Naive thymus-derived CD4-positive, alpha-beta T cell (primary cell): ENCODE measurements around the gene LRRC4C. TPM values are rescaled to one million over a fixed set of nuclear protein-coding genes. Genes with fewer than 3 reads are reported as not detected.

Source experiments
- ATAC-seq: fragments of 150-1000 bp; cut with Tn5 transposase; 2 replicates; pipeline ENCODE4 v1.10.0; 2021; ENCODE audit warnings: mild to moderate bottlenecking, moderate library complexity
- CTCF ChIA-PET: fragments of 350-600 bp; sonication (Branson Sonifier 250); formaldehyde crosslinking; loops from one replicate; lab custom pipeline; 2021; ENCODE audit warnings: antibody characterized with exemption; lab: Charles Lee
- POLR2A ChIA-PET: fragments of 350-600 bp; sonication (Branson Sonifier 250); formaldehyde crosslinking; loops from one replicate; lab custom pipeline; 2021; ENCODE audit warnings: antibody characterized with exemption, inconsistent platforms; lab: Charles Lee
- DNase-seq, 9 donors: peaks; one replicate each; pipeline versions ENCODE4 v3.0.0 to v3.0.0-alpha.2; 2020 to 2022; ENCODE audit warnings: mixed read lengths in 1 of 9
- H3K27ac ChIP-seq: one replicate; pipeline ENCODE4 v1.7.0; 2013; ENCODE audit warnings: mild to moderate bottlenecking, low read depth, low read length, moderate library complexity
- H3K27me3 ChIP-seq, 2 donors: one replicate each; pipeline ENCODE4 v1.7.0; 2013; ENCODE audit warnings: low read length in 2 of 2, mild to moderate bottlenecking in 2 of 2, moderate library complexity in 2 of 2; ENCODE audit not compliant: control insufficient read depth in 2 of 2, insufficient read depth in 2 of 2
- H3K36me3 ChIP-seq, 3 experiments: 1 replicate in 2 of 3; 2 replicates in 1 of 3; pipeline ENCODE4 v1.7.0; 2013; ENCODE audit warnings: low read length in 3 of 3, mild to moderate bottlenecking in 3 of 3, moderate library complexity in 1 of 3; ENCODE audit not compliant: insufficient read depth in 3 of 3, control insufficient read depth in 2 of 3
- H3K4me1 ChIP-seq, 2 donors: one replicate each; pipeline ENCODE4 v1.7.0; 2013; ENCODE audit warnings: low read length in 2 of 2, mild to moderate bottlenecking in 2 of 2, moderate library complexity in 1 of 2; ENCODE audit not compliant: control insufficient read depth in 2 of 2, insufficient read depth in 2 of 2
- H3K4me3 ChIP-seq: 2 replicates; pipeline ENCODE4 v1.7.0; 2013; ENCODE audit warnings: mild to moderate bottlenecking, low read length
- H3K9me3 ChIP-seq, 3 experiments: 1 replicate in 2 of 3; 2 replicates in 1 of 3; pipeline ENCODE4 v1.7.0; 2013; ENCODE audit warnings: low read length in 3 of 3; ENCODE audit not compliant: control insufficient read depth in 2 of 3
- H3K27ac Mint-ChIP-seq, 9 donors: one replicate each; pipeline ENCODE4 v1.8.0; 2020 to 2022; ENCODE audit warnings: mixed read lengths in 9 of 9, mild to moderate bottlenecking in 8 of 9, moderate library complexity in 5 of 9, inconsistent platforms in 2 of 9
- H3K27me3 Mint-ChIP-seq, 5 donors: one replicate each; pipeline ENCODE4 v1.8.0; 2021 to 2022; ENCODE audit warnings: mixed read lengths in 5 of 5, mild to moderate bottlenecking in 1 of 5
- H3K36me3 Mint-ChIP-seq, 5 donors: one replicate each; pipeline ENCODE4 v1.8.0; 2020 to 2022; ENCODE audit warnings: mixed read lengths in 5 of 5, mild to moderate bottlenecking in 3 of 5, inconsistent platforms in 1 of 5
- H3K4me1 Mint-ChIP-seq, 7 donors: one replicate each; pipeline ENCODE4 v1.8.0; 2020 to 2022; ENCODE audit warnings: mixed read lengths in 7 of 7, mild to moderate bottlenecking in 3 of 7, inconsistent platforms in 1 of 7
- H3K4me3 Mint-ChIP-seq, 10 donors: one replicate each; pipeline ENCODE4 v1.8.0; 2020 to 2022; ENCODE audit warnings: mild to moderate bottlenecking in 10 of 10, mixed read lengths in 10 of 10, moderate library complexity in 6 of 10, inconsistent platforms in 2 of 10
- H3K9me3 Mint-ChIP-seq, 11 donors: one replicate each; pipeline ENCODE4 v1.8.0; 2020 to 2022; ENCODE audit warnings: mixed read lengths in 11 of 11, mild to moderate bottlenecking in 4 of 11, inconsistent platforms in 1 of 11, moderate library complexity in 1 of 11
- intact Hi-C, 2 donors: fragments of 100-400 bp; cut with micrococcal nuclease; formaldehyde crosslinking; loops; one replicate each; pipeline ENCODE4 v1.15.1; 2023
- polyA plus RNA-seq, 2 donors: library from polyadenylated mRNA; unstranded; fragments of 300-500 nt; fragmentation: Illumina TruSeq; gene quantifications; one replicate each; pipeline ENCODE4 v1.2.3, GENCODE V29; 2021
- total RNA-seq, 6 experiments: library from RNA in 5 of 6; stranded (reverse) in 5 of 6; gene quantifications; 1 replicate in 5 of 6; 2 replicates in 1 of 6; pipeline ENCODE4 v1.2.3 and lab custom pipeline; 2021 to 2026

Gene LRRC4C
- total and polyA plus RNA-seq, 7 experiments from 2014 or later: not detected

DNA sequence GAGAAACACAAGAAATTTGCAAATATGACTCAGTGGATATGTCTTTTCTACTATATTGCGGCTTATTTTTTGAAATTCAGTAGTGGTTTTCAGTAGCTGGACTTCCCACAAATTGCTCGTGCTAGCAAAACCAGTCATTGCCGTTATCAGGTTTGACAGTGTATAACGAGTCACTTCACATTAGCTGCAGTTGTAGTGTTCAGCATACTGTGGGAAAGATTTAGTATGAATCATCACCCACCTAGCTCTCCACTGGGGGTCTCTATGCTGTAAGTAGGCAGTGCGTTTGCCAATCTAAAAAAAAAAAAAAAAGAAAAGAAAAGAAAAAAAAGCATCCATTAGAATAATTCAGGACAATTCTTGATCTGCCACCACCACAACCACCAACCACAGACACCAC is 1318.9 kb downstream of the LRRC4C start:
- Mint-ChIP-seq H3K36me3 (peaks cover 0 to 4% (median 0%) of the 10 kb centered on the region in 5 donors), H3K27ac (no peak overlapping the region), H3K9me3 (peaks cover 6 to 24% (median 13%) of the 10 kb centered on the region in 11 donors), H3K27me3 (no peaks in the 10 kb centered on the region), H3K4me3 (no peak overlapping the region), H3K4me1 (no peaks in the 10 kb centered on the region)
- ChIA-PET CTCF (no interaction called here), POLR2A (no interaction called here)
- DNase-seq: no peak
- intact Hi-C loops: no loop called here
- no peak for ATAC-seq
- Histone ChIP-seq H3K4me3 (no peak overlapping the region), H3K27ac (no peak overlapping the region), H3K4me1 (no peaks in the 10 kb centered on the region), H3K36me3 (no peaks in the 10 kb centered on the region), H3K27me3 (no peaks in the 10 kb centered on the region), H3K9me3 (peaks cover 0 to 15% (median 0%) of the 10 kb centered on the region in 3 experiments)

DNA sequence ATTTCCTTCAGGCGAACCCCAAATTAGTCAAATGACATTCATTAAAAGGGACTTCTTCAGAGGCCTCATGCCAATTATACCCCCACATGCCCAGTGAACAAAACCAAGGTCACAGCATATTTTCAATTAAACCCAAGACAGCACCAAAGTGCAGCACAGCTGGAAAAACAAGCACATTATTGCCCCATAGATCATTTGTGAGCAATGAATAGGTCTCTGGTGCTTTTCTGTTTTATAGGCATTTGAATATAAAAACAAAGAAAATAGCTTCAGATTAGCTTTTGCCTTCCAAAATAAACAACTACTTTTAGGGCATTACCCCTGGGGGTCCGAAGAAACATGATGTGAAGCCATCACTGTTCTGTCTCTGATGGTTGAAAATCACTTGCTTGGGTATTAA is 1319.9 kb downstream of the LRRC4C start:
- Mint-ChIP-seq H3K27me3 (no peaks in the 10 kb centered on the region), H3K27ac (no peak overlapping the region), H3K4me3 (no peak overlapping the region), H3K36me3 (peaks cover 0 to 4% (median 0%) of the 10 kb centered on the region in 5 donors), H3K4me1 (no peaks in the 10 kb centered on the region), H3K9me3 (peaks cover 6 to 24% (median 13%) of the 10 kb centered on the region in 11 donors)
- intact Hi-C loops: no loop called here
- H3K4me1 ChIP-seq: no peaks in the 10 kb centered on the region
- no peaks in the 10 kb centered on the region for H3K27me3 ChIP-seq
- ChIA-PET POLR2A (no interaction called here), CTCF (no interaction called here)
- no peak overlapping the region for H3K27ac ChIP-seq
- no peak overlapping the region for H3K4me3 ChIP-seq
- H3K36me3 ChIP-seq: no peaks in the 10 kb centered on the region
- no peak for ATAC-seq
- H3K9me3 ChIP-seq: peaks cover 0 to 15% (median 0%) of the 10 kb centered on the region in 3 experiments
- no peak for DNase-seq

DNA sequence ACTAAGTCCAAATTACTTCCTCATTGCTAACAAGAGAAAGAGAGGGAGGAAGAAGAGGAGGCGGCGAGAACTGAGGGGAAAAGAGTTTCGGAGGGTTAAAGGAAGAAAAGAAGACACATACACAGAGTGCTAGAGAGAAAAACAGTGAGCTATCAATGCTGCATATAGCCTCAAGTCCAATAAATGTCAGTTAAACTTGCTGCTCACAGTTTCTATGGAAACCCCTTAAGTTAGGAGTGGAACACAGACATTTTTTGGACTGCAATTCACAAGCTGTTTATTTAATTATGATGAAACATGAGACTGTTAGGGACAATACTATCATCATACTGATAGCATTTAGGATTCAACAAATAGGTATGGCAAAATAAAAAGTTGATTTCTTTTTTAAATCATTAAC is 1320.4 kb downstream of the LRRC4C start:
- intact Hi-C loops: no loop called here
- H3K4me3 Mint-ChIP-seq: no peak overlapping the region
- Histone ChIP-seq H3K27me3 (no peaks in the 10 kb centered on the region), H3K9me3 (peaks cover 0 to 15% (median 0%) of the 10 kb centered on the region in 3 experiments), H3K27ac (no peak overlapping the region), H3K36me3 (no peaks in the 10 kb centered on the region), H3K4me3 (no peak overlapping the region), H3K4me1 (no peaks in the 10 kb centered on the region)
- H3K27ac Mint-ChIP-seq: no peak overlapping the region
- no peak for ATAC-seq
- ChIA-PET POLR2A (no interaction called here), CTCF (no interaction called here)
- DNase-seq: no peak
- H3K27me3 Mint-ChIP-seq: no peaks in the 10 kb centered on the region
- peaks cover 6 to 24% (median 13%) of the 10 kb centered on the region in 11 donors for H3K9me3 Mint-ChIP-seq
- H3K4me1 Mint-ChIP-seq: no peaks in the 10 kb centered on the region
- peaks cover 0 to 4% (median 0%) of the 10 kb centered on the region in 5 donors for H3K36me3 Mint-ChIP-seq

DNA sequence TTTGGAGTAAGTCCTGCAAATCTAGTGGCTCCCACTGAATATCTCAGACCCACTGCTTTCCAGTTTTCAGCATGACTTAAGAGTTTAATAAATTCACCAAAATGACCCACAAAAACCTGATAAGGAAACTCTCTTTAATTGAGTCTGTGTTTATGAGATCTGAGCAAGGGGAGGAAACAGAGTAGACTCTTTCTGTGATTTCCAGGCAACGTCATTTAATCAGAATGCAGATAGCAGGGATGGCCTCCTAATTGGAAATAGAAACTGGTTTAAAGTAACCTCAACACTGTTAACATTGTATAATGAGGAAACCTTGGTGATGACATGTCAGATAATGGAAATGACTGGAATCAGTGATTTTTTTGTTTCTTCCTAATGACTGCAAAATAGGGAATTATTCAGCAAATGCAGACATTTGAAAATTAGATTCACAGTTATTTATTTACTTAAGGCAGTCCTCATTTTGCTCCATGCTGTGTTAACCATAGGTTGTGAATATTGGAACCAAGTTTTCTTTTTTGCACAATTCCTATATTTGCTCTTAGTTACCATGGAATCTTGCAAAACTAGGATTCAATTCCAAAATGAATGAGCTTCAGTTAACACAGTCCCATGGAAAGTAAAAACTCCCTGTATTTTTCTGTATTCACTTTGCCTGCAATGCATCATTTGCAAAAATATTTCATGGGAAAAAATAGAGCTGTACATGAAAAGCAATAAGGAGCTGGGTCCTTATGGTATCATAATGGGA is 1324.5 kb downstream of the LRRC4C start:
- no peak for DNase-seq
- POLR2A ChIA-PET: no interaction called here
- Histone ChIP-seq H3K9me3 (no peaks in the 10 kb centered on the region), H3K4me3 (no peak overlapping the region), H3K4me1 (no peaks in the 10 kb centered on the region), H3K27ac (no peak overlapping the region), H3K27me3 (no peaks in the 10 kb centered on the region), H3K36me3 (no peaks in the 10 kb centered on the region)
- intact Hi-C loops: no loop called here
- Mint-ChIP-seq H3K27ac (no peak overlapping the region), H3K36me3 (no peaks in the 10 kb centered on the region), H3K4me3 (no peak overlapping the region), H3K9me3 (peaks cover 0 to 17% (median 6%) of the 10 kb centered on the region in 11 donors), H3K27me3 (no peaks in the 10 kb centered on the region), H3K4me1 (no peaks in the 10 kb centered on the region)
- CTCF ChIA-PET: no interaction called here
- ATAC-seq: no peak

DNA sequence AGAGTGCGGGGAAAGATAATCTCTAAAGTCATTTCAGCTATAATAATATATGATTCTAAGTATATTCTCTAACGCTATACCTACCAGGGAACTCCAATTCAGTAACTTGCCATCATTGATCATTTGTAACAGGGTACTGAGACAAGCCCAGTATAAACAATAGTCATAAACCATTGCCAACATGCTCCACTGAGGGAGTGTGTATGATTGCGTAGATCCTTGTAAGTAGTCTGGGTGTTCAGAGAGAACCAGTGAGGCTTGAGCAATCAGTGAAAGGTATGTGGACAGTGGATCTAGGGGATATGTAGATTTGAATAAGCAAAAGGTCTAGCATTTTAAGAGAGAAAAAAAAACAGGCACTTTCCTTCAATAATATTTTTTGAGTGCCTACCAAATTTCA is 1326.0 kb downstream of the LRRC4C start:
- no peaks in the 10 kb centered on the region for H3K27me3 ChIP-seq
- H3K27ac ChIP-seq: no peak overlapping the region
- no peaks in the 10 kb centered on the region for H3K4me1 ChIP-seq
- ATAC-seq (no peak), DNase-seq (no peak)
- intact Hi-C loops: no loop called here
- no peaks in the 10 kb centered on the region for H3K36me3 ChIP-seq
- Mint-ChIP-seq H3K4me1 (no peaks in the 10 kb centered on the region), H3K4me3 (no peak overlapping the region), H3K27me3 (no peaks in the 10 kb centered on the region), H3K9me3 (peaks cover 0 to 17% (median 6%) of the 10 kb centered on the region in 11 donors), H3K36me3 (no peaks in the 10 kb centered on the region), H3K27ac (no peak overlapping the region)
- CTCF ChIA-PET: no interaction called here
- no peak overlapping the region for H3K4me3 ChIP-seq
- H3K9me3 ChIP-seq: no peaks in the 10 kb centered on the region
- POLR2A ChIA-PET: no interaction called here

DNA sequence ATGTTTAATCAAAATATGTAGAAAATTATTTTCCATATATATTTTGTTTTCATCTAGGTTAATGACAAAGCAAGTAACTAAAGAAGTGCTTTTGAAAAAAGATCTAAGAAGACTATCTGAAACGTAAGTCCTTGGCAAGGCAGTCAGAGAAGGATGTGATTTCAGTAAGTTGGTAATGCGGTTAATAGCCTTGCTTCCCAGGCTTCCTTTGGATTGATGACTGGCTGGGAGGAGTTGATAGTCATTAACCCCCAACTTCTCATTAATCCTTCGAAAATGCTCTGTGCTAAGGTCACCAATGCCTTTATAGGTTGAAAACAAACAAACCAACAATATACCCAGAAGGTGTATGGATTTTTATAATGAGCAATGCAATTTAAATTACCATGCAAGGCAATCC is 1326.5 kb downstream of the LRRC4C start:
- Histone ChIP-seq H3K4me3 (no peak overlapping the region), H3K9me3 (no peaks in the 10 kb centered on the region), H3K36me3 (no peaks in the 10 kb centered on the region), H3K4me1 (no peaks in the 10 kb centered on the region), H3K27me3 (no peaks in the 10 kb centered on the region), H3K27ac (no peak overlapping the region)
- H3K27ac Mint-ChIP-seq: no peak overlapping the region
- no peaks in the 10 kb centered on the region for H3K27me3 Mint-ChIP-seq
- no peaks in the 10 kb centered on the region for H3K4me1 Mint-ChIP-seq
- no peak overlapping the region for H3K4me3 Mint-ChIP-seq
- H3K36me3 Mint-ChIP-seq: no peaks in the 10 kb centered on the region
- DNase-seq (no peak), ATAC-seq (no peak)
- ChIA-PET POLR2A (no interaction called here), CTCF (no interaction called here)
- intact Hi-C loops: no loop called here
- peaks cover 0 to 17% (median 7%) of the 10 kb centered on the region in 11 donors for H3K9me3 Mint-ChIP-seq

DNA sequence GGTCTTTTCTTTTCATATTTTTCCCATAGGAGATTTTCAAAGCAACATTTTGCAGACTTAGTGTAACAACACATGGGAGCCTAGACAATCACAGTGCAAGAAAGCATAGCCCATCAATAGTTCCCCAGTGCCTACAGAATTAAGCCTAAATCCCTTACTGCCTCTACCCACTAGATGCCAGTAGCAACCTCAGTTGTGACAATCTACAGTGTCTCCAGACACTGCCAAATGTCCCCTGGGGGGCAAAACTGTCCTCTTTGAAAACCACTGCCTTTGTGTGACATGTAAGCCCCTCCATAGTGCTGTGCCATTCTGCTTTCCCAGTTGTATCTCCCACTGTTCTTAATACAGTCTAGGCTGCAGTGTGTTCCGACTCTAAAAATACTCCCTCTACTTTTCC is 1329.0 kb downstream of the LRRC4C start:
- H3K27me3 ChIP-seq: no peaks in the 10 kb centered on the region
- H3K9me3 ChIP-seq: no peaks in the 10 kb centered on the region
- no peaks in the 10 kb centered on the region for H3K36me3 Mint-ChIP-seq
- H3K27me3 Mint-ChIP-seq: no peaks in the 10 kb centered on the region
- no peak overlapping the region for H3K27ac Mint-ChIP-seq
- CTCF ChIA-PET: no interaction called here
- H3K36me3 ChIP-seq: no peaks in the 10 kb centered on the region
- intact Hi-C loops: no loop called here
- peaks cover 0 to 14% (median 7%) of the 10 kb centered on the region in 11 donors for H3K9me3 Mint-ChIP-seq
- no peak overlapping the region for H3K27ac ChIP-seq
- no peak overlapping the region for H3K4me3 Mint-ChIP-seq
- no peak overlapping the region for H3K4me3 ChIP-seq
- H3K4me1 ChIP-seq: no peaks in the 10 kb centered on the region
- no peaks in the 10 kb centered on the region for H3K4me1 Mint-ChIP-seq
- POLR2A ChIA-PET: no interaction called here
- ATAC-seq: no peak
- no peak for DNase-seq
